ENCODE data around the gene HAPLN3. TPM values are rescaled to one million over a fixed set of nuclear protein-coding genes. Genes with fewer than 3 reads are reported as not detected.

The HAPLN3 gene
- total and polyA plus RNA-seq, 2 of the 4 experiments (the other 2 are of a cell fraction): 5.9 to 28.6 TPM

GRCh38 chr15:88887068-88887580 is 8.2 kb downstream of the HAPLN3 start:
- dilution Hi-C loops (cut with HindIII; ENCODE audit: low sequenced_read_pairs, unreplicated experiment): no loop called here
- CTCF ChIA-PET: no interaction called here
- BruUV-seq (replicated peaks): no TSS peak

More at GRCh38 chr15:88887068-88887580, 8.2 kb downstream of the HAPLN3 start:
- H3K79me1 ChIP-seq (ENCODE audit: low read depth in 1 of 2, low read length in 2 of 2): no peaks in the 10 kb centered on the region; a peak in 1 of 4 replicates
- no peaks in the 10 kb centered on the region for H3K27me3 ChIP-seq (ENCODE audit: control insufficient read depth, insufficient read depth, low read length)
- no peak overlapping the region for H2AFZ ChIP-seq (replicated peaks; ENCODE audit: low read length, poor library complexity)
- H3K9ac ChIP-seq (ENCODE audit: low read depth, low read length): no peak overlapping the region
- peaks cover 14% of the 10 kb centered on the region; the same call in 1 of the 2 replicates for H3K9me1 ChIP-seq (ENCODE audit: insufficient read depth, low read length)
- POLR2A ChIA-PET (ENCODE audit: unreplicated experiment): no interaction called here
- no peak overlapping the region for H3K23ac ChIP-seq (ENCODE audit: low read depth, low read length)
- no peak overlapping the region for H2AK9ac ChIP-seq (replicated peaks; ENCODE audit: low read depth, low read length, poor library complexity)
- no peak overlapping the region for H2BK120ac ChIP-seq (ENCODE audit: low read depth, low read length)
- H3K4me2 ChIP-seq (ENCODE audit: low read depth, low read length): no peak overlapping the region
- H4K20me1 ChIP-seq (ENCODE audit: insufficient read depth, low read length): peaks cover 3% of the 10 kb centered on the region; the same call in 1 of the 2 replicates
- no peak overlapping the region for H4K91ac ChIP-seq (ENCODE audit: insufficient read depth, low read depth, low read length)
- H2AK5ac ChIP-seq (ENCODE audit: low read depth, low read length): no peak overlapping the region
- no peak overlapping the region for H3K14ac ChIP-seq (replicated peaks; ENCODE audit: low read depth, low read length)
- in situ Hi-C loops (cut with MboI; ENCODE audit: low sequenced_read_pairs) (no loop called here), intact Hi-C loops (cut with micrococcal nuclease) (no loop called here)
- no peak overlapping the region for H4K5ac ChIP-seq (ENCODE audit: low read depth, low read length)
- H4K8ac ChIP-seq (ENCODE audit: low read depth in 2 of 2, low read length in 2 of 2): no peak overlapping the region
- peaks cover 5% of the 10 kb centered on the region for H3K4me1 ChIP-seq (ENCODE audit: control insufficient read depth, insufficient read depth, low read length)
- H3K18ac ChIP-seq (ENCODE audit: low read depth, low read length): no peak overlapping the region
- no peaks in the 10 kb centered on the region for H3K9me3 ChIP-seq (ENCODE audit: control insufficient read depth, insufficient read depth, low read length)
- H3K27ac ChIP-seq (ENCODE audit: insufficient read depth, low read length): no peak overlapping the region
- no peak overlapping the region for H2BK5ac ChIP-seq (ENCODE audit: low read depth, low read length, poor library complexity, severe bottlenecking)
- H3K56ac ChIP-seq (ENCODE audit: extremely low read depth, insufficient read depth, low read length): no peak overlapping the region
- H3K36me3 ChIP-seq (ENCODE audit: control insufficient read depth, insufficient read depth, low read length): peaks cover 2% of the 10 kb centered on the region; the same call in 1 of the 2 replicates
- H2BK20ac ChIP-seq (ENCODE audit: low read depth, low read length): no peak overlapping the region
- DNase-seq: no peak
- no peak for ATAC-seq (ENCODE audit: low read depth)
- H3K4me3 ChIP-seq (ENCODE audit: insufficient read depth, low read depth, low read length): no peak overlapping the region
- WGBS, 2 experiments (ENCODE audit: extremely low coverage in 2 of 2, insufficient read length in 1 of 2): 93% methylated on average over 16 of the region's 18 CpGs; no CpG with 5 or more reads in 1 of the 2 experiments
- H2BK15ac ChIP-seq (ENCODE audit: low read depth, low read length): no peak overlapping the region
- TF ChIP-seq USF2 (IDR thresholded peaks at IDR 0.05; ENCODE audit: low read depth, low read length) (no peak), MAZ (IDR thresholded peaks at IDR 0.05; ENCODE audit: borderline replicate concordance, low read depth, low read length) (no peak), RCOR1 (IDR thresholded peaks at IDR 0.05; ENCODE audit: insufficient replicate concordance, low read length) (no peak), CEBPB (IDR thresholded peaks at IDR 0.05; ENCODE audit: low read depth, low read length) (no peak), RAD21 (IDR thresholded peaks at IDR 0.05; ENCODE audit: low read length) (no peak), RFX5 (IDR thresholded peaks at IDR 0.05; ENCODE audit: low read depth, low read length) (no peak), BHLHE40 (IDR thresholded peaks at IDR 0.05; ENCODE audit: low read depth, low read length) (no peak), FOS (IDR thresholded peaks at IDR 0.05; ENCODE audit: low read depth, low read length) (no peak), SMC3 (IDR thresholded peaks at IDR 0.05; ENCODE audit: low read depth, low read length) (no peak), CHD1 (IDR thresholded peaks at IDR 0.05; ENCODE audit: low read depth, low read length) (no peak), ELK1 (IDR thresholded peaks at IDR 0.05; ENCODE audit: borderline replicate concordance, low read depth, low read length) (no peak), NFE2L2 (IDR thresholded peaks at IDR 0.05; ENCODE audit: low read depth, low read length) (no peak), MXI1 (IDR thresholded peaks at IDR 0.05; ENCODE audit: borderline replicate concordance, low read depth, low read length) (no peak), MAFK (IDR thresholded peaks at IDR 0.05; ENCODE audit: low read depth, low read length) (no peak), POLR2A (IDR thresholded peaks at IDR 0.05; ENCODE audit: low read depth, low read length) (no peak), CTCF (conservative IDR thresholded peaks at IDR 0.05; ENCODE audit: low read depth, low read length) (no peak)
- no peak overlapping the region for H3K4ac ChIP-seq (ENCODE audit: low read depth, low read length)

Data from IMR-90 (cell line).